H9 (cell line): ENCODE measurements around the gene BNIP5. TPM values are rescaled to one million over a fixed set of nuclear protein-coding genes. Genes with fewer than 3 reads are reported as not detected.

Experiments
- DNase-seq: peaks from one replicate; pipeline ENCODE4 v3.0.0-alpha.2; 2017
- H2AFZ ChIP-seq: one replicate; pipeline ENCODE4 v1.6.1; 2013; ENCODE audit warnings: mild to moderate bottlenecking, low read length, control low read depth, moderate library complexity
- H2AK5ac ChIP-seq: 2 replicates; pipeline ENCODE4 v1.6.1; 2013; ENCODE audit warnings: low read length, control low read depth, mixed read lengths; ENCODE audit not compliant: insufficient read length
- H2BK120ac ChIP-seq: one replicate; pipeline ENCODE4 v1.6.1; 2013; ENCODE audit warnings: low read depth, mild to moderate bottlenecking, low read length, control low read depth, inconsistent platforms; ENCODE audit not compliant: poor library complexity, severe bottlenecking
- H2BK12ac ChIP-seq: 2 replicates; pipeline ENCODE4 v1.6.1; 2013; ENCODE audit warnings: low read length, control low read depth, mixed read lengths, low read depth; ENCODE audit not compliant: insufficient read length
- H2BK15ac ChIP-seq: 2 replicates; pipeline ENCODE4 v1.6.1; 2013; ENCODE audit warnings: low read depth, low read length, control low read depth
- H2BK20ac ChIP-seq: one replicate; pipeline ENCODE4 v1.6.1; 2013; ENCODE audit warnings: low read depth, mild to moderate bottlenecking, low read length, control low read depth, inconsistent platforms; ENCODE audit not compliant: poor library complexity, severe bottlenecking
- H2BK5ac ChIP-seq: 2 replicates; pipeline ENCODE4 v1.6.1; 2013; ENCODE audit warnings: low read length, control low read depth, mixed read lengths; ENCODE audit not compliant: insufficient read length
- H3K14ac ChIP-seq: 2 replicates; pipeline ENCODE4 v1.6.1; 2013; ENCODE audit warnings: low read length, control low read depth; ENCODE audit not compliant: insufficient read depth
- H3K18ac ChIP-seq: 2 replicates; pipeline ENCODE4 v1.6.1; 2013; ENCODE audit warnings: low read depth, mild to moderate bottlenecking, mixed read lengths, low read length, control low read depth; ENCODE audit not compliant: insufficient read length
- H3K23ac ChIP-seq: 2 replicates; pipeline ENCODE4 v1.6.1; 2013; ENCODE audit warnings: low read length, control low read depth, mixed read lengths, low read depth; ENCODE audit not compliant: insufficient read length
- H3K23me2 ChIP-seq: 2 replicates; pipeline ENCODE4 v1.6.1; 2013; ENCODE audit warnings: low read depth, mild to moderate bottlenecking, mixed read lengths, low read length, control low read depth; ENCODE audit not compliant: insufficient read length, poor library complexity, severe bottlenecking
- H3K27ac ChIP-seq: 2 replicates; pipeline ENCODE4 v1.5.1; 2013; ENCODE audit warnings: low read length, control low read depth, mixed read lengths, low read depth; ENCODE audit not compliant: insufficient read length
- H3K27me3 ChIP-seq: 2 replicates; pipeline ENCODE4 v1.6.1; 2013; ENCODE audit warnings: low read length, control low read depth, inconsistent platforms; ENCODE audit not compliant: insufficient read depth
- H3K4ac ChIP-seq: 2 replicates; pipeline ENCODE4 v1.6.1; 2013; ENCODE audit warnings: low read depth, mild to moderate bottlenecking, control low read depth, inconsistent platforms, low read length, moderate library complexity
- H3K4me1 ChIP-seq: 2 replicates; pipeline ENCODE4 v1.6.1; 2013; ENCODE audit warnings: low read length, control low read depth, inconsistent platforms; ENCODE audit not compliant: insufficient read depth
- H3K4me2 ChIP-seq: 2 replicates; pipeline ENCODE4 v1.6.1; 2013; ENCODE audit warnings: low read length, control low read depth, mixed read lengths; ENCODE audit not compliant: insufficient read length, insufficient read depth
- H3K56ac ChIP-seq: 2 replicates; pipeline ENCODE4 v1.6.1; 2013; ENCODE audit warnings: low read depth, mild to moderate bottlenecking, mixed read lengths, low read length, control low read depth; ENCODE audit not compliant: insufficient read length
- H3K79me1 ChIP-seq: 2 replicates; pipeline ENCODE4 v1.6.1; 2013; ENCODE audit warnings: low read depth, mild to moderate bottlenecking, moderate library complexity, low read length, control low read depth, inconsistent platforms; ENCODE audit not compliant: insufficient read depth, poor library complexity, severe bottlenecking
- H3K79me2 ChIP-seq: 2 replicates; pipeline ENCODE4 v1.6.1; 2013; ENCODE audit warnings: low read length, control low read depth, inconsistent platforms; ENCODE audit not compliant: insufficient read depth
- H3K9ac ChIP-seq: 2 replicates; pipeline ENCODE4 v1.6.1; 2013; ENCODE audit warnings: low read length, control low read depth, mixed read lengths; ENCODE audit not compliant: insufficient read length; ENCODE audit errors: extremely low read depth
- H3K9me3 ChIP-seq: one replicate; pipeline ENCODE4 v1.6.1; 2013; ENCODE audit warnings: low read depth, low read length, inconsistent platforms; ENCODE audit not compliant: control insufficient read depth
- H3T11ph ChIP-seq: one replicate; pipeline ENCODE4 v1.6.1; 2013; ENCODE audit warnings: mild to moderate bottlenecking, low read length, control low read depth, inconsistent platforms
- H4K20me1 ChIP-seq: one replicate; pipeline ENCODE4 v1.6.1; 2013; ENCODE audit not compliant: control insufficient read depth, insufficient read length, insufficient read depth
- H4K5ac ChIP-seq: 2 replicates; pipeline ENCODE4 v1.6.1; 2013; ENCODE audit warnings: low read depth, mild to moderate bottlenecking, mixed read lengths, low read length, control low read depth; ENCODE audit not compliant: insufficient read length
- H4K8ac ChIP-seq: replicated peaks from 2 replicates; pipeline ENCODE4 v1.6.1; 2013; ENCODE audit warnings: low read length, control low read depth, mixed read lengths, low read depth; ENCODE audit not compliant: insufficient read length
- H4K91ac ChIP-seq: 2 replicates; pipeline ENCODE4 v1.6.1; 2013; ENCODE audit warnings: low read depth, mild to moderate bottlenecking, moderate library complexity, mixed read lengths, low read length, control low read depth; ENCODE audit not compliant: insufficient read length
- H3K27ac Mint-ChIP-seq, 3 experiments: 2 replicates in 2 of 3; 3 replicates in 1 of 3; pipeline ENCODE4 v1.8.0; 2020 to 2021; ENCODE audit warnings: mixed read lengths in 3 of 3, mild to moderate bottlenecking in 1 of 3, moderate library complexity in 1 of 3
- H3K27me3 Mint-ChIP-seq: 2 replicates; pipeline ENCODE4 v1.8.0; 2021; ENCODE audit warnings: low read depth, mild to moderate bottlenecking, moderate library complexity, mixed read lengths
- H3K36me3 Mint-ChIP-seq, 3 experiments: 2 replicates in 2 of 3; 3 replicates in 1 of 3; pipeline ENCODE4 v1.8.0; 2020 to 2021; ENCODE audit warnings: low read depth in 3 of 3, mixed read lengths in 3 of 3; ENCODE audit not compliant: insufficient read depth in 1 of 3
- H3K4me1 Mint-ChIP-seq, 2 experiments: 2 replicates each; pipeline ENCODE4 v1.8.0; 2020; ENCODE audit warnings: mixed read lengths in 2 of 2
- H3K4me3 Mint-ChIP-seq, 2 experiments: 2 replicates in 1 of 2; 3 replicates in 1 of 2; pipeline ENCODE4 v1.8.0; 2020 to 2021; ENCODE audit warnings: mild to moderate bottlenecking in 2 of 2, mixed read lengths in 2 of 2, moderate library complexity in 1 of 2
- H3K9me3 Mint-ChIP-seq, 2 experiments: 2 replicates in 1 of 2; 3 replicates in 1 of 2; pipeline ENCODE4 v1.8.0; 2020; ENCODE audit warnings: mild to moderate bottlenecking in 2 of 2, mixed read lengths in 2 of 2, moderate library complexity in 1 of 2
- WGBS: extraction: QIAGEN DNeasy Blood & Tissue Kit; methylation state at CpG from one replicate; pipeline ENCODE4 v1.1.7; 2013; ENCODE audit warnings: missing lambda C conversion rate, low lambda C conversion rate, mixed read lengths; ENCODE audit not compliant: insufficient read length; ENCODE audit errors: extremely low coverage; 5-methylcytosine and 5-hydroxymethylcytosine counted together
- total RNA-seq: library from RNA; stranded (reverse); gene quantifications from 2 replicates; pipeline ENCODE4 v1.2.1, GENCODE V29; 2021
- TF ChIP-seq, protein P1 (sequence below): fragments of 200-600 bp; sonication (generic); conservative IDR thresholded peaks from 3 replicates; pipeline ENCODE4 v1.8.0; 2021; ENCODE audit warnings: antibody characterized with exemption, mild to moderate bottlenecking

The BNIP5 gene
- total RNA-seq, 1 experiment from 2014 or later = not detected

GRCh38 chr6:36318690-36319435 lies 17.8 kb downstream of the BNIP5 start:
- no CpG with 5 or more reads among the region's 6 CpGs for WGBS
- H2BK15ac ChIP-seq = no peak overlapping the region
- no peaks in the 10 kb centered on the region for H3K9me3 ChIP-seq
- H3K56ac ChIP-seq = no peak overlapping the region
- no peak overlapping the region for H2BK12ac ChIP-seq
- H4K91ac ChIP-seq = no peak overlapping the region
- Mint-ChIP-seq H3K4me1 (peaks cover 20 to 41% of the 10 kb centered on the region in 2 experiments), H3K4me3 (no peak overlapping the region), H3K27ac (no peak overlapping the region), H3K9me3 (no peaks in the 10 kb centered on the region; a peak in 1 of 5 replicates), H3K27me3 (peaks cover 6% of the 10 kb centered on the region), H3K36me3 (no peaks in the 10 kb centered on the region)
- TF ChIP-seq, protein P1, sequence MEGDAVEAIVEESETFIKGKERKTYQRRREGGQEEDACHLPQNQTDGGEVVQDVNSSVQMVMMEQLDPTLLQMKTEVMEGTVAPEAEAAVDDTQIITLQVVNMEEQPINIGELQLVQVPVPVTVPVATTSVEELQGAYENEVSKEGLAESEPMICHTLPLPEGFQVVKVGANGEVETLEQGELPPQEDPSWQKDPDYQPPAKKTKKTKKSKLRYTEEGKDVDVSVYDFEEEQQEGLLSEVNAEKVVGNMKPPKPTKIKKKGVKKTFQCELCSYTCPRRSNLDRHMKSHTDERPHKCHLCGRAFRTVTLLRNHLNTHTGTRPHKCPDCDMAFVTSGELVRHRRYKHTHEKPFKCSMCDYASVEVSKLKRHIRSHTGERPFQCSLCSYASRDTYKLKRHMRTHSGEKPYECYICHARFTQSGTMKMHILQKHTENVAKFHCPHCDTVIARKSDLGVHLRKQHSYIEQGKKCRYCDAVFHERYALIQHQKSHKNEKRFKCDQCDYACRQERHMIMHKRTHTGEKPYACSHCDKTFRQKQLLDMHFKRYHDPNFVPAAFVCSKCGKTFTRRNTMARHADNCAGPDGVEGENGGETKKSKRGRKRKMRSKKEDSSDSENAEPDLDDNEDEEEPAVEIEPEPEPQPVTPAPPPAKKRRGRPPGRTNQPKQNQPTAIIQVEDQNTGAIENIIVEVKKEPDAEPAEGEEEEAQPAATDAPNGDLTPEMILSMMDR = no peak
- no peak overlapping the region for H2AK5ac ChIP-seq
- H3K9ac ChIP-seq = no peak overlapping the region
- no peaks in the 10 kb centered on the region for H3K79me1 ChIP-seq
- H3K18ac ChIP-seq = no peak overlapping the region
- no peaks in the 10 kb centered on the region for H3K23me2 ChIP-seq
- no peaks in the 10 kb centered on the region for H3K4me1 ChIP-seq
- no peak overlapping the region for H3K4ac ChIP-seq
- H2BK120ac ChIP-seq = no peak overlapping the region
- H4K20me1 ChIP-seq = no peaks in the 10 kb centered on the region
- H2AFZ ChIP-seq = no peak overlapping the region
- no peaks in the 10 kb centered on the region for H3K27me3 ChIP-seq
- H4K8ac ChIP-seq = no peak overlapping the region
- no peak overlapping the region for H3K27ac ChIP-seq
- no peak overlapping the region for H4K5ac ChIP-seq
- no peak overlapping the region for H3K14ac ChIP-seq
- H3K4me2 ChIP-seq = no peak overlapping the region
- no peak overlapping the region for H2BK5ac ChIP-seq
- no peaks in the 10 kb centered on the region for H3K79me2 ChIP-seq
- no peak for DNase-seq
- no peak overlapping the region for H2BK20ac ChIP-seq
- H3K23ac ChIP-seq = no peak overlapping the region
- H3T11ph ChIP-seq = no peak overlapping the region
